ENCODE data around the gene FASTKD1.
"Not testable (repeated sequence)": the region's sequence is repeated elsewhere in the genome, so short reads cannot be mapped to it uniquely, and the experiment has no call there.

Gene FASTKD1

DNA sequence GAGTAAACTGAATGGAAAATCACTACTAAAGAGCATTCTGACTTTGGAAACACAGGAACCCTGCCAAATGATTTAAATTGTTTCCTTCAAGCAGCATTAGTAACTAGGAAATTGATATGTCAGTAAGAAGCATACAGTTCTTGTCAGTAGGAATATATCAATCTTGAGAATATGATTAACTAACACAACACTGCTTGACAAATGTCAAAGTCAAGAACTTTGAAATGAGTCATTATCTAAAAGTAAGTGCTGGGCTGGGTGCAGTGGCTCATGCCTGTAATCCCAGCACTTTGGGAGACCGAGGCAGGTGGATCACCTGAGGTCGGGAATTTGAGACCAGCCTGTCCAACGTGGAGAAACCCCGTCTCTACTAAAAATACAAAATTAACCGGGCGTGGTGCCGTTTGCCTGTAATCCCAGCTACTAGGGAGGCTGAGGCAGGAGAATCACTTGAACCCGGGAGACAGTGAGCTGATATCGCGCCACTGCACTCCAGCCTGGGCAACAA lies 57.1 kb downstream of the FASTKD1 start:
- H3K9ac ChIP-seq (ENCODE audit: low read length); H3K27me3 ChIP-seq (ENCODE audit: control insufficient read depth, insufficient read depth, low read length); H3K9me3 ChIP-seq (ENCODE audit: control insufficient read depth, low read length); H3K4me1 ChIP-seq (ENCODE audit: control insufficient read depth, insufficient read depth, low read length); H3K36me3 ChIP-seq (ENCODE audit: control insufficient read depth, insufficient read depth, low read length); H3K4me3 ChIP-seq (ENCODE audit: low read length): not testable (repeated sequence)

DNA sequence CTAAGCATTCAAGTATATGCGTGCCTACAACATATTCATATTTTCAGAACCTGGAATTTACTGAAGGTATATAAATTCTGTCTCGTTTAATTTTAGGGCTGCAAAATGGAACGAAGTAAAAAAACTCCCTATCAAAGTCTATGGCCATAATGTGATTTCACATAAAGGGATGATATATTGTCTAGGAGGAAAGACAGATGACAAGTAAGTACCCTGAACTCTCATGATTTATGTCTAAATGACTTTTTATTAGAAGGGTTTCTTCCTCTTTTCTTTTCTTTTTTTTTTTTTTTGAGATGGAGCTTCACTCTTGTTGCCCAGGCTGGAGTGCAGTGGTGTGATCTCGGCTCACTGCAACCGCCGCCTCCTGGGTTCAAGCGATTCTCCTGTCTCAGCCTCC lies 58.9 kb downstream of the FASTKD1 start:
- H3K9ac ChIP-seq (ENCODE audit: low read length); H3K4me3 ChIP-seq (ENCODE audit: low read length); H3K9me3 ChIP-seq (ENCODE audit: control insufficient read depth, low read length); H3K36me3 ChIP-seq (ENCODE audit: control insufficient read depth, insufficient read depth, low read length); H3K27me3 ChIP-seq (ENCODE audit: control insufficient read depth, insufficient read depth, low read length): not testable (repeated sequence)
- H3K4me1 ChIP-seq (ENCODE audit: control insufficient read depth, insufficient read depth, low read length), result peaks cover 14% of the 10 kb centered on the region

DNA sequence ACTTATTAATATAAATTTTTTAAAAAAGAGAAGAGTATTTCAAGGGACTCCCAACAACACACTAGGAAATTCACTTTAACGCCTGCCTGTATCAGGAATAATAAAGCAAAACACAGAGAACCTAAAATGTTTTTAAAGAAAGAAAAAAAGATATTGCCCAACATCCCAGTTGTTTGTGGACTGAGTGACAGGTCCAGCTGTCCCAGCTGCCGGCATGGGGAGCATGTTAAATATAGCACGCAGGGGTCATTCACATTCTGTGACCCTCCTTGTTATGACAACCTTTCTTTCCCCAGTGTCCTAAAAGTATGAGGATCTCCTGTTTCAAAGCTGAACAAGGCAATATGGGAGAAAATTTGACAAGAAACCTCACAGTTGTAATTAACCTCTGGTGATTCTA lies 59.7 kb downstream of the FASTKD1 start:
- Histone ChIP-seq H3K4me1 (ENCODE audit: control insufficient read depth, insufficient read depth, low read length) (peaks cover 17% of the 10 kb centered on the region), H3K27me3 (ENCODE audit: control insufficient read depth, insufficient read depth, low read length) (no peaks in the 10 kb centered on the region), H3K36me3 (ENCODE audit: control insufficient read depth, insufficient read depth, low read length) (no peaks in the 10 kb centered on the region), H3K9me3 (ENCODE audit: control insufficient read depth, low read length) (no peaks in the 10 kb centered on the region), H3K4me3 (ENCODE audit: low read length) (no peak overlapping the region), H3K9ac (ENCODE audit: low read length) (no peak overlapping the region)

GRCh38 chr2:169513094-169513493 lies 60.6 kb downstream of the FASTKD1 start:
- Histone ChIP-seq H3K4me3 (ENCODE audit: low read length) (no peak overlapping the region), H3K27me3 (ENCODE audit: control insufficient read depth, insufficient read depth, low read length) (no peaks in the 10 kb centered on the region), H3K4me1 (ENCODE audit: control insufficient read depth, insufficient read depth, low read length) (peaks cover 18% of the 10 kb centered on the region), H3K36me3 (ENCODE audit: control insufficient read depth, insufficient read depth, low read length) (no peaks in the 10 kb centered on the region), H3K9ac (ENCODE audit: low read length) (no peak overlapping the region), H3K9me3 (ENCODE audit: control insufficient read depth, low read length) (no peaks in the 10 kb centered on the region)

DNA sequence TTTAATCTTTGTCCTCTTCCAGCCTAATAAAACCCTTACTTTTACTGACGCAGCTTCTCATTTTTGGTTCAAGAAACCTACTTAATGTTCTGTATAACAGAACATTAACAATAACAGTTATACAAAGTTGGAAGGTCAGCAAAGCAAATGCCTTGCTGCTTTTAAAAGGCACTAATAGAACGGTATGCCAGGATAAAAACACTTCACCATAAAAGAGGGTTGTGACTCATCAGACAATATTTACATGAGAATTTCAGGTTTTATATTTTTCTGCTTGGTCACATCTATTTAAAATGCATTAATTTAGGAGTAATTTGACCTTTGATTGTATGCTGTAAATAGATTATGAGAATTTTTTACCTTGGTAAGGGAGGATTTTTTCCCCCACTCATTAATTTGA lies 61.1 kb downstream of the FASTKD1 start:
- H3K4me3 ChIP-seq (ENCODE audit: low read length), result no peak overlapping the region
- H3K9me3 ChIP-seq (ENCODE audit: control insufficient read depth, low read length), result no peaks in the 10 kb centered on the region
- H3K27me3 ChIP-seq (ENCODE audit: control insufficient read depth, insufficient read depth, low read length), result no peaks in the 10 kb centered on the region
- no peaks in the 10 kb centered on the region for H3K36me3 ChIP-seq (ENCODE audit: control insufficient read depth, insufficient read depth, low read length)
- no peak overlapping the region for H3K9ac ChIP-seq (ENCODE audit: low read length)
- H3K4me1 ChIP-seq (ENCODE audit: control insufficient read depth, insufficient read depth, low read length), result peaks cover 21% of the 10 kb centered on the region

- peaks cover 27% of the 10 kb centered on the region for H3K4me1 ChIP-seq (ENCODE audit: control insufficient read depth, insufficient read depth, low read length)
- no peak overlapping the region for H3K9ac ChIP-seq (ENCODE audit: low read length)
Measured at GRCh38 chr2:169511818-169512217, 61.8 kb downstream of the FASTKD1 start.

DNA sequence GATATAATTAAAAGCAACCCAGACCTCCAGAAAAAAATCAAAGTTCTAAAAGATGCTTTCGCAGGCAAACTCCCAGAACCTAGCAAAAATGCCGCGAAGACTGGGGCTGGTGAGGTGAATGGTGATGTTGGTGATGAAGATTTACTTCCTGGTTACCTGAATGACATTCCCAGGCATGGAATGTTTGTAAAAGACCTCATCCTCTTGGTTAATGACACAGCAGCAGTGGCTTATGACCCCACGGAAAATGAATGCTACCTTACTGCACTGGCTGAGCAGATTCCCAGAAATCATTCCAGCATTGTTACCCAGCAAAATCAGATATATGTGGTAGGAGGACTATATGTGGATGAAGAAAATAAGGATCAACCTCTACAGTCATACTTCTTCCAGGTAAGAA lies 63.2 kb downstream of the FASTKD1 start:
- Histone ChIP-seq H3K27me3 (ENCODE audit: control insufficient read depth, insufficient read depth, low read length) (no peaks in the 10 kb centered on the region), H3K9ac (ENCODE audit: low read length) (no peak overlapping the region), H3K4me3 (ENCODE audit: low read length) (no peak overlapping the region), H3K4me1 (ENCODE audit: control insufficient read depth, insufficient read depth, low read length) (peaks cover 23% of the 10 kb centered on the region), H3K9me3 (ENCODE audit: control insufficient read depth, low read length) (no peaks in the 10 kb centered on the region), H3K36me3 (ENCODE audit: control insufficient read depth, insufficient read depth, low read length) (no peaks in the 10 kb centered on the region)

More at GRCh38 chr2:169511818-169512217, 61.8 kb downstream of the FASTKD1 start:
- Histone ChIP-seq H3K4me3 (ENCODE audit: low read length) (no peak overlapping the region), H3K36me3 (ENCODE audit: control insufficient read depth, insufficient read depth, low read length) (no peaks in the 10 kb centered on the region), H3K9me3 (ENCODE audit: control insufficient read depth, low read length) (no peaks in the 10 kb centered on the region), H3K27me3 (ENCODE audit: control insufficient read depth, insufficient read depth, low read length) (no peaks in the 10 kb centered on the region)

DNA sequence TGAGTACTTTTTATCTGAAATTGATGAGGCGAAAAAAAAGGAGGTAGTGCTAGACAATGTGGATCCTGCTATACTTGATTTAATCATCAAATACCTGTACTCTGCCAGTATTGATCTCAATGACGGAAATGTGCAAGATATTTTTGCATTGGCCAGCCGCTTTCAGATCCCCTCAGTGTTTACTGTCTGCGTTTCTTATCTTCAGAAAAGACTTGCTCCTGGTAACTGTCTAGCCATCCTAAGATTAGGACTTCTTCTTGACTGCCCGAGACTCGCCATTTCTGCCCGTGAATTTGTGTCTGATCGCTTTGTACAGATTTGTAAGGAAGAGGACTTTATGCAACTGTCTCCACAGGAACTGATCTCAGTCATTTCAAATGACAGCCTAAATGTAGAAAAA lies 63.7 kb downstream of the FASTKD1 start:
- Histone ChIP-seq H3K9ac (ENCODE audit: low read length) (no peak overlapping the region), H3K4me3 (ENCODE audit: low read length) (no peak overlapping the region), H3K4me1 (ENCODE audit: control insufficient read depth, insufficient read depth, low read length) (peaks cover 23% of the 10 kb centered on the region), H3K27me3 (ENCODE audit: control insufficient read depth, insufficient read depth, low read length) (no peaks in the 10 kb centered on the region), H3K36me3 (ENCODE audit: control insufficient read depth, insufficient read depth, low read length) (no peaks in the 10 kb centered on the region), H3K9me3 (ENCODE audit: control insufficient read depth, low read length) (no peaks in the 10 kb centered on the region)

- Histone ChIP-seq H3K9ac (ENCODE audit: low read length) (no peak within 1 kb of the TSS), H3K4me1 (ENCODE audit: control insufficient read depth, insufficient read depth, low read length) (peaks cover 23% of the 10 kb centered on the region), H3K36me3 (ENCODE audit: control insufficient read depth, insufficient read depth, low read length) (no peaks in the 10 kb centered on the region), H3K27me3 (ENCODE audit: control insufficient read depth, insufficient read depth, low read length) (no peaks in the 10 kb centered on the region), H3K9me3 (ENCODE audit: control insufficient read depth, low read length) (no peaks in the 10 kb centered on the region), H3K4me3 (ENCODE audit: low read length) (no peak within 1 kb of the TSS)
Measured at GRCh38 chr2:169509298-169509885, 64.3 kb downstream of the FASTKD1 start, which contains the start of gene KLHL41. KLHL41 (plus strand) TSS chr2:169509702; CDS start chr2:169509779, 77 bp downstream.

DNA sequence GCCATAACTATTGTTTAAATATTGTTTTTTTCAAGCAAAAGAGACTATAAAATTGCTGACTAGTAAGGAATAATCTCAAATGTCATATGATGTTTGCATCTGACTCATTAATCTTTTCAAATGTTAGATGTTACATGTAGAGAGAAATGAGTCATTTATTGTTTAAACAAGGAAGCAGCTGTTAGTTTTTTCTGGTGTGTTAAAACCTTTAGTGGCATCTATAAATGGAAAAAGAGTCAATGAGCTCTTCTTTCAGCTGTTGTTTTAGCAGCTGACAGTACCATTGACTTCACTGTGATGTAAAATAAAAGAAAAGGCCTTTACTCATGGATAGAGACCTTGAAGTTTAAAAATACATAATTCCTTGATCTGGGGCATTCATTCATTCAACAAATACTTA lies 66.0 kb downstream of the FASTKD1 start:
- no peak overlapping the region for H3K9ac ChIP-seq (ENCODE audit: low read length)

DNA sequence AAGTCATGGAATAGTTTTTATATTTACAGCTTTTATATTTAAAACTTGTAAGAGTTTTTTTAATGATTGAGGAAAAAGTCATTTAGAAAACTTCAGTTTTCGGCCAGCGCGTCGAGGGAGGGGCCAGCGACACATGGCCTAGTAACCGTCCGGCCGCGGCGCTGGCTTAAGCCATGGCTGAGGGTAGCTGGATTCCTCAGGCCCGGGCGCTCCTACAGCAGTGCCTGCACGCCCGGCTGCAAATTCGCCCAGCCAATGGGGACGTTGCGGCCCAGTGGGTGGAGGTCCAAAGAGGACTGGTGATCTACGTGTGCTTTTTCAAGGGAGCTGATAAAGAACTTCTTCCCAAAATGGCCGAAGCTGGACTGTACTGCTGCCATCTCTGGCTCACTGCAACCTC lies 69.0 kb downstream of the FASTKD1 start:
- Histone ChIP-seq H3K9me3 (ENCODE audit: control insufficient read depth, low read length) (no peaks in the 10 kb centered on the region), H3K36me3 (ENCODE audit: control insufficient read depth, insufficient read depth, low read length) (no peaks in the 10 kb centered on the region), H3K27me3 (ENCODE audit: control insufficient read depth, insufficient read depth, low read length) (no peaks in the 10 kb centered on the region), H3K4me1 (ENCODE audit: control insufficient read depth, insufficient read depth, low read length) (peaks cover 12% of the 10 kb centered on the region), H3K9ac (ENCODE audit: low read length) (no peak overlapping the region), H3K4me3 (ENCODE audit: low read length) (no peak overlapping the region)

More for the DNA sequence above, 66.0 kb downstream of the FASTKD1 start:
- Histone ChIP-seq H3K27me3 (ENCODE audit: control insufficient read depth, insufficient read depth, low read length) (no peaks in the 10 kb centered on the region), H3K9me3 (ENCODE audit: control insufficient read depth, low read length) (no peaks in the 10 kb centered on the region), H3K4me1 (ENCODE audit: control insufficient read depth, insufficient read depth, low read length) (peaks cover 23% of the 10 kb centered on the region), H3K36me3 (ENCODE audit: control insufficient read depth, insufficient read depth, low read length) (no peaks in the 10 kb centered on the region), H3K4me3 (ENCODE audit: low read length) (no peak overlapping the region)

DNA sequence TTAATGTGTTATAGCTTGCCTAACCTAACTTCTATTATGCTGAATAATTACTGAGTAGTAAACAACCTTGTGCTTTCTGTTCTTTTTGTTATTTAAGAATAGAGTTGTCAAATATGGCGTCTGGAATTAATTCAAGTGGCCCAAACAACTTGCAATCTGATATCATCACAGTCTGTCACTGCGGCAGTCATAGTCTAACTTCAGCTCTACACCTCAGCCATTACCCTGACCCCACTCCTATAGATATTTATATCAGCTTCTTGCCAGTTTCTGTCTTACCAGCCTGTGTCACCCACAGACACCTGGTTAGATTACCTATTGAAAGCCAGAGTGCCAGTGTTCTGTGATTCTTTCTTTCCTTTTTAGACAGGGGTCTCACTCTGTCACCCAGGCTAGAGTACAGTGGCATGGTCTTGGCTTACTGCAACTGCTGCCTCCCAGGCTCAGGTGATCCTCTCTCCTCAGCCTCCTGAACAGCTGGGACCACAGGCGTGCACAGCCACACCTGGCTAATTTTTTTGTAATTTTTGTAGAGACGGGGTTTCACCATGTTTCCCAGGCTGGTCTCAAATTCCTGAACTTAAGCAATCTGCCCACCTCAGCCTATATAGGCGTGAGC lies 78.2 kb downstream of the FASTKD1 start:
- no peaks in the 10 kb centered on the region for H3K9me3 ChIP-seq (ENCODE audit: control insufficient read depth, low read length)
- no peak overlapping the region for H3K4me3 ChIP-seq (ENCODE audit: low read length)
- H3K4me1 ChIP-seq (ENCODE audit: control insufficient read depth, insufficient read depth, low read length), result no peaks in the 10 kb centered on the region
- no peak overlapping the region for H3K9ac ChIP-seq (ENCODE audit: low read length)
- H3K27me3 ChIP-seq (ENCODE audit: control insufficient read depth, insufficient read depth, low read length), result no peaks in the 10 kb centered on the region
- H3K36me3 ChIP-seq (ENCODE audit: control insufficient read depth, insufficient read depth, low read length), result no peaks in the 10 kb centered on the region

All from mucosa of stomach (tissue), 1 donor.